ENCODE results near the gene TP63. TPM values are rescaled to one million over a fixed set of nuclear protein-coding genes. Genes with fewer than 3 reads are reported as not detected.

The TP63 gene
- total RNA-seq, 1 experiment from 2014 or later: 1.1 TPM

GRCh38 chr3:189805375-189806067, 174.3 kb downstream of the TP63 start:
- DNase-seq: no peak
- H3K27me3 ChIP-seq: no peaks in the 10 kb centered on the region
- no peaks in the 10 kb centered on the region for H3K9me3 ChIP-seq
- no peak overlapping the region for H3K4me3 ChIP-seq
- no peaks in the 10 kb centered on the region for H3K36me3 ChIP-seq

GRCh38 chr3:189806171-189806951, 175.2 kb downstream of the TP63 start:
- H3K36me3 ChIP-seq: no peaks in the 10 kb centered on the region
- no peak for DNase-seq
- H3K27me3 ChIP-seq: no peaks in the 10 kb centered on the region
- H3K4me3 ChIP-seq: no peak overlapping the region
- no peaks in the 10 kb centered on the region for H3K9me3 ChIP-seq

- Histone ChIP-seq H3K36me3 (no peaks in the 10 kb centered on the region), H3K4me3 (no peak overlapping the region), H3K27me3 (no peaks in the 10 kb centered on the region), H3K9me3 (no peaks in the 10 kb centered on the region)
- no peak for DNase-seq
Measured at GRCh38 chr3:189808246-189809007, 177.2 kb downstream of the TP63 start.

GRCh38 chr3:189809583-189809982, 178.4 kb downstream of the TP63 start:
- Histone ChIP-seq H3K9me3 (no peaks in the 10 kb centered on the region), H3K36me3 (no peaks in the 10 kb centered on the region), H3K27me3 (no peaks in the 10 kb centered on the region), H3K4me3 (no peak overlapping the region)
- DNase-seq: no peak

GRCh38 chr3:189812806-189813465, 181.7 kb downstream of the TP63 start:
- Histone ChIP-seq H3K27me3 (no peaks in the 10 kb centered on the region), H3K36me3 (no peaks in the 10 kb centered on the region), H3K4me3 (no peak overlapping the region), H3K9me3 (no peaks in the 10 kb centered on the region)
- DNase-seq: no peak

DNA sequence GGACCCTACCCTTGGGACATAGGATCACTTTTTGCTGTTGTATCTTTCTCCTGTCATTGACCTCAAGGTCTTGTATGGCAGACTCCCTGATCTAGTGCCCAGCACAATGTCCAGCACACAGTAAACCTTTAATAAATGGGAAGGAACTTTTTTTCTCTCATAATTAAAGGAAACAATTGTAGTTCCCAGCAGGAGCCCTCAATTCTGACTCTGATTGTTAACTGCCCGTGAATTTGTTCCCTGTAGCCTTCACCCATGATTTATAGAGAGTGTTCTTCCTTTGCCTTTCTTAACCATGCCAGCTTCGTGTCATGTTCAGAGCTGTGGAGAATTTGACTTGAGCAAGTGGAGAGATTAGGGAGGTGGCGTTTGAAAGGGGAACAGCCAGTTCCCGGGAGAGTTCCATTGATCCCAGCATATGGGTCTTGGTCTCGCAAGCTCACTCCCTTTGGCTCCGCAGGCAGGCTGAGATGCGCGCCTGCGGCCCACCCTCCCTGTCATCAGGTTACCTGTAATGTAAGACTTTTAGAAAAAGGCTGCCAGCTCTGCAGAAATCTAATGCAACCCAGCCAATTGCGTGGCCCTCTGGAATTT, 182.6 kb downstream of the TP63 start:
- Histone ChIP-seq H3K4me3 (no peak overlapping the region), H3K36me3 (no peaks in the 10 kb centered on the region), H3K9me3 (no peaks in the 10 kb centered on the region), H3K27me3 (no peaks in the 10 kb centered on the region)
- DNase-seq: no peak

DNA sequence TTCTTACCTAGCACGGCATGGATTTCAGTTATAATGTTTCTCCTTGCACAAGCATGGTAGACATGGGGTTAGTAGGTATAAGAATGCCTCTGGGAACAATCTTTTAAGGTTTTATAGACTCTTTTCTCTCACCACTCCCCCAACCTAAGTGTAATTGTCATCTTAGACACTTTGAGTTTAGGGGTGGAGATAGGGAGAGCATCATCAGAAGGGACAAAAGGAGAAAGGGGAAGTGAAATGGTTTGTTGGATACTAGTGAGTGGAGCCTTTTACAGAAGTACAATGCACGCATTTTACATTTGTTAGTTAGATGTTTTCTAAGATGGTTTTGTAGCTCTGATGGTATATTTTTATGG, 189.2 kb downstream of the TP63 start:
- H3K27me3 ChIP-seq: no peaks in the 10 kb centered on the region
- H3K9me3 ChIP-seq: no peaks in the 10 kb centered on the region
- no peak for DNase-seq
- H3K4me3 ChIP-seq: no peak overlapping the region
- no peaks in the 10 kb centered on the region for H3K36me3 ChIP-seq

DNA sequence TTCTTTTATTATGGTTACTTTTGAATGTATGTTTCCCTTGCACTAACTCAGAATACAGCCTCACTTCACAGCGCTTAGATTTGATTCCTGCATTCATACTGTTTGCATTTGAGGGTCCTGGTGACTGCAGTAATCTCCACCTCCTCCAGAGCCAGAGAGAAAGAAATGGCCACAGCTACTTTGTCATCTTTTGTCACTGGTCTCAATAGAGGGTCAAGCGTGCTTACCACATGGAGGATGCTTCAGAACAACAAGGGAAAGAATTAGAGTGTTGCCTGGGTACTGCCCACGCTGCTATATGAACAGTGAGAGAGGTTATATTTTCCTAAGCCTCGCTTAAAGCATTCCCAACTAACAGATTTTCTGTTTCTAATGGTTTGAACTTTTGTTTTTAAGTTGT, 190.1 kb downstream of the TP63 start:
- H3K27me3 ChIP-seq: no peaks in the 10 kb centered on the region
- no peaks in the 10 kb centered on the region for H3K9me3 ChIP-seq
- no peaks in the 10 kb centered on the region for H3K36me3 ChIP-seq
- no peak overlapping the region for H3K4me3 ChIP-seq
- DNase-seq: no peak

DNA sequence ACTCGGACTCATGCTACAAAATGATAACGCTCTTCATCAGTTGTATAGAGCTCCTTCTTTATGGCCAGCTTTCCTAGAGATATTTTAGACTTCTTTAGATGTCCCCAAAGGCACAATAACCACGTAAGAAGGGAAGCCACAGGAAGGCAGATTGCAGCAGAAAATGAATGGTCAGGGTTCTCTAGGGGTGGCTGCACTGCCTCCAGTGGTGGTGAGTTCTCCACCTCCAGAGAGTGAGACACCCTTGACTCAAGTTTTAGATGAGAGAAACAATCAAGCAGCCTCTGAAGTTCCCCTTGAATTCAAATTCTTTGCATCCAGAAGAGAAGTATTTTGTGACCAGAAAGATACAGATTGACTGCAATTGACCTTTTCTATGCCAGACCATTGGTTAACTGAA, 191.5 kb downstream of the TP63 start:
- H3K27me3 ChIP-seq: no peaks in the 10 kb centered on the region
- H3K4me3 ChIP-seq: no peak overlapping the region
- no peaks in the 10 kb centered on the region for H3K36me3 ChIP-seq
- H3K9me3 ChIP-seq: no peaks in the 10 kb centered on the region
- DNase-seq: no peak

DNA sequence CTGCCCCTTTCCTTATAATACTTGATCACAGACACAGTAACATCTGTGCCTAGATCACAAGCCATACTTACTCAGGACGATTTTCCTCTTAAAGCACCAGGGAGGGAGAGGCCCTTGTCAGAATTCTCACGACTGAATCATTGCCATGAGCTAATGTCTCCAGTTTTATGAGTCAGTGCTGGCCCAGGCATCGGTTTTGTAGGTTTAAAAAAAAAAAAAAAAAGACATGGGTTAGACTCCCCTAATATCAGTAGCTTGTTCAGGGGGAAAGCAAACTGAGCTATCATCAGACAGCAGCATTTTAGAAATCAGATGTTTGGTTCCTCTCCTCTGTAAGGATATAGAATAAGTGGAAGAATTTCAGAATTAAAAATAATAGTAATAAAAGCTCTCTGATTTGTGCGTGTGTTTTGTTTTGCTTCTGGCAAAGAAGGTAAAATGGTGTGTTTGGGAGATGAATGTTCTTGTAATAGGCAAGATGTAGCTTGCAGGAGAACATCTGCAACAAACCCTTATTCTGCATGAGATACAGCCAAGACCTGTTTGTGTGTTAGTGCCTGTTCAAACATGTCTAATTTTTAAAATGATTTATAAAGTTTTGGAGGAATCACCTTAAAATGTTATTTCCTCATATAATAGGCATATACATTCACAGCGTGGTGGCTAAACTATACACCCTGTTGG, 193.6 kb downstream of the TP63 start:
- DNase-seq: peak; percentile 74
- no peak overlapping the region for H3K4me3 ChIP-seq

DNA sequence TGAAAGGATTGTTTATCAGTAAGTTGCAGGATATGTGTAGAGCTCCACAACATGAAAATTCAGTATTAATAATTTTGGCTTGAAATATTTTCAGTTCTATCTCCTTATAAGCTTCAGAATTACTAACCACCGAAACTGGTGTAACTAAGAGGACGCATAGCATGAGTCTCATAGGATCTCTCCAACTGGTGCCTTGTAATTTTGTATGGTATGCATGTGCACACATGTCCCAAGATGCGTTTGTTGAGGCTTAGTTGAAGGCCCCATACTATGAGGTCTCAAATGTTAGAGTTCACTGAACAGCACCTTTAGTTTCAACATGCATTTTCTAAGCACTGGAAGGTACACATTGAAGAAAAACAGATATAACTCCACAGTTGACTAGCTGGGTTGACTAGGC, 195.4 kb downstream of the TP63 start:
- H3K36me3 ChIP-seq: no peaks in the 10 kb centered on the region
- H3K4me3 ChIP-seq: no peak overlapping the region
- no peak for DNase-seq
- H3K9me3 ChIP-seq: no peaks in the 10 kb centered on the region
- H3K27me3 ChIP-seq: no peaks in the 10 kb centered on the region

More for the DNA sequence above, 193.6 kb downstream of the TP63 start:
- no peaks in the 10 kb centered on the region for H3K9me3 ChIP-seq
- H3K27me3 ChIP-seq: no peaks in the 10 kb centered on the region
- H3K36me3 ChIP-seq: no peaks in the 10 kb centered on the region

DNA sequence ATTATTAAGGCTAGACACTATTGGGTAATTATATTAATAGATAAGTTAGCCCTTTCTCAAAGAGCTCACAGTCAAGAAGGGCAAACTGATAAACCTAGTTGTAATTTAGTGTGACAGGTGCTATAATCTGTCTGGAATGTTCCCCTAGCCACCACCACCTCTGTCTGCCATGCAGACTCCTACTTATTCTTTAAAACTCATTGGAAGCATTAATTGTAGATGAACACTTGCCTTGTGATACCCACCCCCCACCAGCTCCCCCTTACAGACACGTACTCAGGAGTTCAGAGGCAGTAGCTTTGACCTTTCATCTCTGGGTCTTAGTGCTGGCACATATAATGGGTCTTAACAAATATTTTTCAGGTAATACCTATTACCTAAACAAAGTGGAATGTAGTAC, 195.9 kb downstream of the TP63 start:
- no peaks in the 10 kb centered on the region for H3K36me3 ChIP-seq
- DNase-seq: no peak
- H3K27me3 ChIP-seq: no peaks in the 10 kb centered on the region
- no peaks in the 10 kb centered on the region for H3K9me3 ChIP-seq
- no peak overlapping the region for H3K4me3 ChIP-seq

DNA sequence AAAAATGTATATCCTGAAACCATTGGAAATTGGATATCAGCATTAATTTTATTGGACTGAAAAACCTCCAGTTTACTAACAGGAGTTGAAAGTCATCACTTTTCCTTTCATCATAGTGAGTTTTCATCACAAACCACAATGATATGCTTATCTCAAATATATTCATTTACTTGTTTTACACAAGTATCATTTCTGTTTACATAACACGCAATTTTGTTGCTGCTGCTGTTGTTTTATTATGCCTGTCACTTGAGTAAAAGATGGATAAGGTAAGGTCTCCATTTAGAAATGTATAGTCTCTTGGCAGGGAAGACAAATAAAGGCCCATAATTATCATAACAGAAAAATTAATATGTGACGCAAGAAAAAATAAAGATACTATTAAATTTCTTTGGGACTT, 199.2 kb downstream of the TP63 start:
- DNase-seq: no peak
- Histone ChIP-seq H3K36me3 (no peaks in the 10 kb centered on the region), H3K27me3 (no peaks in the 10 kb centered on the region), H3K9me3 (no peaks in the 10 kb centered on the region), H3K4me3 (no peak overlapping the region)

DNA sequence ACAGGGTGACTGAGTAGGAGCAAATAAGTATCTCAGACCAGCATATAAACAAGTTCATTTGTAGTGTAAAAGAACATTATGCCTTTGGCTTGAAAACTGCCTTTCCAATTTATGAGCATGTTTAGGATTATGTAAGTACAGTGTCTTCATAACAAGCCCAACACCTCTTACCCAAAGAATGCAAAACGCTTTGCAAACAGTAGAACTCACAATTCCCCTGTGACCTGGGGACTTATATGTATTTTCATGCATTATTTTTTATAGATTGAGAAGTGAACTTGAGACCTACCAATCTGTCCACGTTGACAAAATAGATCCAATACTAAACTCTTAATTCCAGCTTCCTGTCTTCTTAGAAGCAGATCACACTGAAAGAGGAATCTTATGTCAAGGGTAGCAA, 202.1 kb downstream of the TP63 start:
- H3K9me3 ChIP-seq: no peaks in the 10 kb centered on the region
- H3K36me3 ChIP-seq: no peaks in the 10 kb centered on the region
- no peaks in the 10 kb centered on the region for H3K27me3 ChIP-seq
- DNase-seq: no peak
- no peak overlapping the region for H3K4me3 ChIP-seq

DNA sequence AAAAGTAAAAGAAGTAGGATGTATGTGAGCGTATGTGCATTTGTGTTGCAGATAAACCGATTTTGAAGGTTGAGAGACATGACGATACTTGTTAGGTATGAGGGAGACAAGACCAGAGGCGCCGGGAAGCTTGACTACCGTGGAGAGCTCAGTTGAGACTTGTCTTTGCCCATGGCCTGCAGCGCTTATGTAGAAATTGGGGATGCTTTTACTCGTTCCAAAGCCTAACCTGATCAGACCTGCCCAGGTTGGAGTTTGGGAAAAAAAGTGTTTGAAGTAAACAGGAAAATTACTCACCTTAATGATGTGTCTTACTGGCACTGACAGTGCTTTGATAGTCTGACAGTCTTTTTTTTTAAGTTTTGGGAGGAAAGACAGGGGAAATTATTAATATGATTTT, 202.8 kb downstream of the TP63 start:
- H3K4me3 ChIP-seq: no peak overlapping the region
- H3K36me3 ChIP-seq: no peaks in the 10 kb centered on the region
- no peak for DNase-seq
- H3K27me3 ChIP-seq: no peaks in the 10 kb centered on the region
- H3K9me3 ChIP-seq: no peaks in the 10 kb centered on the region

DNA sequence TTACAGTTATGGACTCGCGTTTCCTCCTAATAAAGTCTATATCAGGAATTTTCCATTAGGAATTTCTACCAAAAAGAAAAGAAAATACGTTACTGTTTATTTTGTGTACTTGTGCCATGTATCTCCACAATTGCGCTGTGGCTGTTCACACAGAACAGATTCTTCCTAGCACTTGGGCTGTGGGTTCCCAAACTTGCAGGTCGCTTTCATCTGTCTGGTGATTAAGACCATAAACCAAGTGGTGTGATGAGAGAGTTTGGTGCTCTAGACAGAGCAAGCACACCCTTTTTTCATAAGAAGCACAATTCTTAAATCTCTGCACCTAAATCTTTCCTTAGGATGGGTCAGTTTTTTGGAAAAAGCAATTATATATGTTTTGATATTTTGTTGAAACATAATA, 203.3 kb downstream of the TP63 start:
- DNase-seq: no peak
- H3K4me3 ChIP-seq: no peak overlapping the region
- H3K27me3 ChIP-seq: no peaks in the 10 kb centered on the region
- H3K36me3 ChIP-seq: no peaks in the 10 kb centered on the region
- no peaks in the 10 kb centered on the region for H3K9me3 ChIP-seq

Data from MG63 (cell line).